Measurements from ENCODE around the gene FBXL13.
"Not testable (repeated sequence)": the region's sequence is repeated elsewhere in the genome, so short reads cannot be mapped to it uniquely, and the experiment has no call there.

The FBXL13 gene

DNA sequence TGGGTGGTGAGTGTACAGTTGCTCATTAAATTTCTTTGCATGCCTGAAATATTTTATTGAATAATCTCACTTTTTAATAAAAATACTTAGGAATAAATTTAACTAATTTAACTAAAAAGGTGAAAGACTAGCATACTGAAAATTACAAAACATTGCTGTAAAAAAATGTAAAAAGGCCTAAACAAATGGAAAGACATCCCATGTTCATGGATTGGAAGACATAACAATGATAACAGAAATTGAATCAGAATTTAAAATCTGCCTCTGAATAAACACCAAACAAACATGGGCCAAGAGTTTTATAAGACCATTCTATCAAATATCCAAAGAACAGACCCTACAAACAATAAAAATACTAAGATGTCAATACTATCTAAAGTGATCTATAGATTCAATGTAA is 94.9 kb downstream of the FBXL13 start:
- no peak for FAIRE-seq

- FAIRE-seq: no peak
Measured at GRCh38 chr7:102978284-102978683, 96.3 kb downstream of the FBXL13 start.

- not testable (repeated sequence) for FAIRE-seq
Measured at GRCh38 chr7:102977586-102977985, 97.0 kb downstream of the FBXL13 start.

DNA sequence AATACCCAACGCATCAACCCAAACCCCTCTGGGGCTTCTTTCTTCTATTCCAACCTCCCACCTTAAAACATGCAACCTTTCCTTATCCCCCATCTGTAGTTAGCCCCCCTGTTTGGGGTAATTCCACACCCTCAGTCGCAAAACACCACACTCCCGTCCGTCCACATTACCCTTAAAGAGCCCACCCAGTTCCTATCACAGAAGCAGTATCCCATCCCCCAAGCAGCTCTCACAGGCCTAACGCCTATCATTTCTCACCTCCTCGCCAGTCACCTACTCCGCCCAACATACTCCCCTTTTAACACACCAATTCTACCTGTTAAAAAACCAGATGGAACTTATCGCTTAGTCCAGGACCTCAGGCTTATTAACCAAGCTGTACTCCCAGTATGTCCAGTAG is 98.1 kb downstream of the FBXL13 start:
- no peak for FAIRE-seq

GRCh38 chr7:102975854-102976253 is 98.7 kb downstream of the FBXL13 start:
- no peak for FAIRE-seq

GRCh38 chr7:102974366-102975236 is 100.0 kb downstream of the FBXL13 start:
- FAIRE-seq: no peak

- FAIRE-seq: no peak
Measured at GRCh38 chr7:102973096-102973802, 101.3 kb downstream of the FBXL13 start.

DNA sequence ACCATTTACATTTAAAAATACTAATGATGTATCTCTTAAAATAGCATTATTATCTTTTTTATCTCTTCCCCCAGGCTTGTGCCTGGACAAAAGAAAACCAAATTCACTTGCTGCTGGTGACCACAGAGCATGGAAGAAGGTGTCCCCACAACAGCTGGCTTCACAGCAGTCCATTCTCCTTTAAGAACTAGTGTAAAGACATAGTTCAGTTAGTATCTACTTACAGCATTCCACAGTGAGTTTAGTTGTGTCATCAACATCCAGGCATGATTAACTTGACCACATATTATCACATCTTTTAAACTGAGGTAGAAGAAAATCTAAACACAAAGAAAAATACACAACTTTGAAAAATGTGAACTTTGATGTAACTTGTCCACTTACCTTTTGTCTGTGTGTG is 106.8 kb downstream of the FBXL13 start:
- FAIRE-seq: no peak

- FAIRE-seq: no peak
Measured at GRCh38 chr7:102966465-102966864, 108.1 kb downstream of the FBXL13 start.

GRCh38 chr7:102961993-102962392 is 112.6 kb downstream of the FBXL13 start:
- FAIRE-seq: not testable (repeated sequence)

DNA sequence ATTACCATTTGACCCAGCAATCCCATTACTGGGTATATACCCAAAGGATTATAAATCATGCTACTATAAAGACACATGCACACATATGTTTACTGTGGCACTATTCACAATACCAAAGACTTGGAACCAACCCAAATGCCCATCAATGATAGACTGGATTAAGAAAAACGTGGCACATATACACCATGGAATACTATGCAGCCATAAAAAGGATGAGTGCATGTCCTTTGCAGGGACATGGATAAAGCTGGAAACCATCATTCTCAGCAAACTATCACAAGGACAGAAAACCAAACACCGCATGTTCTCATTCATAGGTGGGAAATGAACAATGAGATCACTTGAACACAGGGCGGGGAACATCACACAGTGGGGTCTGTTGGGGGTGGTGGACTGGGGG is 116.6 kb downstream of the FBXL13 start:
- not testable (repeated sequence) for FAIRE-seq

GRCh38 chr7:102954359-102954758 is 120.2 kb downstream of the FBXL13 start:
- not testable (repeated sequence) for FAIRE-seq

DNA sequence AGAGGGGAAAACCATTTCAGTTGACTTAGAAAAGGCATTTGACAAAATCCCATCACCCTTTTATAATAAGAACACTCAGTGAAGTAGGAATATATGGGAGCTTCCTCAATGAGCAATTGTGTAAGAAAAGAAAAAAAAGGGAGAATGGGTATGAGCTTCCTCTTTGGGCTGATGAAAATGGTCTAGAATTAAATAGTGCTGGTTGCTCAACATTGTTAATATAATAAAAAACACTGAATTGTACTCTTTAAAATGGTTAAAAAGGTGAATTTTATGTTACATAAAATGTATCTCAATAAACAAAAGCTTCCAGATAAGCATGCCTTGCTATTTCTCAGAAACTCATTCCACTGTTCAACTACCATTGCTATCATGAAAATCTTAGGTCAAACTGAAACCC is 121.2 kb downstream of the FBXL13 start:
- FAIRE-seq: no peak

DNA sequence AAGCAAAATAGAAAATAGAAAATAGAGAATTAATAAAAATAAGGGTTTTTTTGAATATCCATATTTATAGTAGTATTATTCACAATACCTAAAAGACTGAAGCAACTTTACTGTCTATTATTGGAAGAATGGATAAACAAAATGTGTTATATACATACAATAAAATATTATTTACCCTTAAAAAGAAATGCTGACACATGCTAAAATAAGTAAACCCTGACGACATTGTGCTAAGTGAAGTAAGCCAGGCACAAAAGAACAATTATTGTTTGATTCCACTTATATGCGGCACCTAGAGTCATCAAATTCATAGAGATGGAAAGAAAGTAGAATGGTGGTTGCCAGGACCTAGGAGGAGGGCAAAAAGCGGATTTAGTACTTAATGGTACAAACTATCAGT is 122.8 kb downstream of the FBXL13 start:
- no peak for FAIRE-seq

DNA sequence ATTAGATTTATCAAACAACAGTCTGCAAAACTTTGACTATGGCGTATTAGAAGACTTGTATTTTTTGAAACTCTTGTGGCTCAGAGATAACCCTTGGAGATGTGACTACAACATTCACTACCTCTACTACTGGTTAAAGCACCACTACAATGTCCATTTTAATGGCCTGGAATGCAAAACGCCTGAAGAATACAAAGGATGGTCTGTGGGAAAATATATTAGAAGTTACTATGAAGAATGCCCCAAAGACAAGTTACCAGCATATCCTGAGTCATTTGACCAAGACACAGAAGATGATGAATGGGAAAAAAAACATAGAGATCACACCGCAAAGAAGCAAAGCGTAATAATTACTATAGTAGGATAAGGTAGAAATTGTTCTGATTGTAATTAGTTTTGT is 130.4 kb downstream of the FBXL13 start:
- no peak for FAIRE-seq

GRCh38 chr7:102943423-102944169 is 131.0 kb downstream of the FBXL13 start:
- FAIRE-seq: no peak

- FAIRE-seq: peak; percentile 88
Measured at GRCh38 chr7:102942868-102943267, 131.7 kb downstream of the FBXL13 start.

DNA sequence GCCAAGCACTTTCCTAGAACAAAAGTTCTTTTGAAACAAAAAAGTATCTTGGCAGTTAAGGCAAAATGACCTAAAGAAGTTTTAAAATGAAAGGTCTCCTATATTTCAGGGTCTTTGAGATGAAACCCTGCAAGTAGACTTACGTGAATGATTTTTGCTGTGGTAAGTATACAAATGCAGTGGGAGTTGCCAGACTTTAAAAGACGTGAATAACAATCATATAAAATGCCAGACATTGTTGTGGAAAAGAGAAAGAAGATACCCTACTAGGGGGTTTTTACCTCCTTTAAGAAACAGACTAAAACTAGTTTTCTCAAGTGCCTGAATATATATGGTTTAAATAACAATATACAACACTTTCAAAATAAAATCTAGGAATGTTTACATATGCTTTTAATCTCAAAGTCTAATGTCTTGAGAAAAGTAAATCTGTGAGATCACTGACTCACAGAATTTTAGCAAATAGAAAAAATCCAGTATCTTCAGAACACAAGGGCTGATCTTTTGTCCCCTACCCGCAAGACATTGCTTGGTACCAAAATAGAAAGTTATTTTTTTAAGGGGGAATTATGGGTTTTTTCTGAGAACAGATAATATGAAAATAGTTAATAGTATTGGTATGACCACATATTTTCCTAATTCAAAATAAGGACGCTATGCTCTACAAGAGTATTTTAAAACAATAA is 132.3 kb downstream of the FBXL13 start:
- FAIRE-seq: no peak

GRCh38 chr7:102938679-102939078 is 135.9 kb downstream of the FBXL13 start:
- no peak for FAIRE-seq

GRCh38 chr7:102935450-102936115 is 139.0 kb downstream of the FBXL13 start:
- FAIRE-seq: no peak

DNA sequence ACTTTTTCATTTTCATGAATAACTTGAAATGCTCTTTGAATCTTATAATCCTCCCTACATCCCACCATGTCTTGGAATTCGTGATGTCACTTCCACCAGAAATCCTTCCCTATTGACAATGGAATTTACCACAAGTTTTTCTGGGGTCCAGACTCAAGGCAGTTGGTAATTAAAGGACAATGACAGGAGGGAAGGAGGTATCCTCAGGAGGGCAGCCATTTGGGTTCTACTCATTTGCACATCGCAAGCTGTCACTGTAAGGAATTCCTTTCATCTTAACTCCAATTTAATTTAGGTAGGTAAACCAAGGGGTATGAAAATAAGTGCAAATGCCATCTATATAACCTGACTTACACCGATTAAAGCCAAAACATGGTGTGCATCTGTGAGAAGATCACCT is 139.9 kb downstream of the FBXL13 start:
- FAIRE-seq: no peak

DNA sequence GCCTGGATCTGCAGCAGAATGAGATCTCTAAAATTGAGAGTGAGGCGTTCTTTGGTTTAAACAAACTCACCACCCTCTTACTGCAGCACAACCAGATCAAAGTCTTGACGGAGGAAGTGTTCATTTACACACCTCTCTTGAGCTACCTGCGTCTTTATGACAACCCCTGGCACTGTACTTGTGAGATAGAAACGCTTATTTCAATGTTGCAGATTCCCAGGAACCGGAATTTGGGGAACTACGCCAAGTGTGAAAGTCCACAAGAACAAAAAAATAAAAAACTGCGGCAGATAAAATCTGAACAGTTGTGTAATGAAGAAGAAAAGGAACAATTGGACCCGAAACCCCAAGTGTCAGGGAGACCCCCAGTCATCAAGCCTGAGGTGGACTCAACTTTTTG is 140.4 kb downstream of the FBXL13 start:
- no peak for FAIRE-seq
